ENCODE data around the gene MBOAT2.
"Not testable (repeated sequence)": the region's sequence is repeated elsewhere in the genome, so short reads cannot be mapped to it uniquely, and the experiment has no call there.

The MBOAT2 gene

DNA sequence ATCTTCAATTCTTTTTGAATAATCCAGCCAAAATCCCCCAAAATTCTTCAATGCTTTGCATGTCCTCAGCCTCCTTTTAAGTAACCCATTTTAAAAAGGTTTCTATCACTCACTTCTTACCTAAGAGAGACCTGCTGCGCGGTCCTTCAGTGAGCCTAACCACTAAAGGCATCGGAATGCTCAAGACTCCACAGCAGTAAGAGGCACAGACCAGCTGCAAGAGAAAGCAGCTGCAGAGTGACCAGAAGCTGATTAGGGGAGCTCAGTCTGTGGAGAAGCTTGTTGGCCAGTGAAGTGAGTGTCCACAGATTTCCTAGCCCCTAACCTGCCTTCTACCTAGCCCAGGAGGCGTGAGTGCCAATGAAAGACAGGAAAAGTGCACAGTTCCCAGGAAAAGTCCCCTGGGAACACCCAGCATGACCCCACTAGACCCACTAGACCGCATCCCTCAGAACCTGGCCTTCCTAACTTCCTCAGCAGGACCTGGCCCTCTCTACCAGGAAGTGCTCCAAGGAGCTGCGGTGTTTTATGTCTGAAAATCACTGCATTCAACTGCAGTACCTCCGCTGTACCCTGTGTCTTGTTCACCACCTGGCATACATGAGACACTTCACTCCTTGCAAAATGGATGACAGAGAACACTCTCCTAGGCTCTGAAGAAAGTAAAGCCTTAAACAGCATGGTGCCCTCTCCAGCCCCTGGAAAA is 10.1 kb downstream of the MBOAT2 start:
- no peak for DNase-seq (ENCODE audit: extremely low read depth in 1 of 2, low read depth in 1 of 2)

DNA sequence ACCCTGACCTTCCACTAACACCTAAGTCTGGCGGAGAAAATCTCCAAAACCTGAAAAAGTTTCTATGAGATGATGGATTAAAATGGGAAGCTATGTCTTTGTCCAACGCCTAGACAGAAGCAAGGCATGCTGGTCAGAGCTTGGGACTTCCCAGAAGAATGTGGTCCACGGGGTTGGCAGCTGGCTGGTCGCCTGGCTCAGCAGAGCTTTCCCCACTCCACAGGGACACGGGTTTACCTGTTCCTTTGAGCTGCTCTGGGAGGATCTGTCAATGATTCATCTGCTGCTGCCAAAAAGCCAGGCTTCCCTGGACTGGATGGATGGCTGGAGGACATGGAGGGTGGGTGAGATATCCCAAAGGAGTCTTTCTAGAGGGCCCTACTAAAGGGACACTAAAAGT is 10.8 kb downstream of the MBOAT2 start:
- no peak for DNase-seq (ENCODE audit: extremely low read depth in 1 of 2, low read depth in 1 of 2)

DNA sequence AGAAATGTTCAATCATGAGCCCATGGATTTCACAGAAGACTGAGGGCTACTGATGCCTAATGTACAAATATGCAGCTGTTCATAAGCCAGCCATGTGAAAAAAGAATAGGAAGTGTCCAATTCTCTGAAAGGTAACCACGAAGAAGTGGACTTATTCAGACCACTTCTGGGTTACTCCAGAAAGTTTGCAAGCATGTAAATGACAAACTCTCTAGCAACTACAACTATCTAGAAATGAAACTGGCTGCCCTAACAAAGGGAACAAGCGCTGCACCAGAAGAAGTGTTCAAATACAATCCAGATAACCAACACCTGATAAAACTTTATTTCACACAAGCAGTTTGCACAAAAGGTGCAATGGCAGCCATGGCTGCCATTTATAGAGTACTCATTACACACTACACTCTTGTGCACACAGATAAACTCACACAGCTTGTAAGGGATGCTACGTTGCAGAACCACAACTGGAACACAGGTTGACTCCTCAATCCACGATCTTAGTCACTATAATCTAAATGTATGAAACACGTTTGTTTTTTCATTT is 13.9 kb downstream of the MBOAT2 start:
- DNase-seq (ENCODE audit: extremely low read depth in 1 of 2, low read depth in 1 of 2): no peak

DNA sequence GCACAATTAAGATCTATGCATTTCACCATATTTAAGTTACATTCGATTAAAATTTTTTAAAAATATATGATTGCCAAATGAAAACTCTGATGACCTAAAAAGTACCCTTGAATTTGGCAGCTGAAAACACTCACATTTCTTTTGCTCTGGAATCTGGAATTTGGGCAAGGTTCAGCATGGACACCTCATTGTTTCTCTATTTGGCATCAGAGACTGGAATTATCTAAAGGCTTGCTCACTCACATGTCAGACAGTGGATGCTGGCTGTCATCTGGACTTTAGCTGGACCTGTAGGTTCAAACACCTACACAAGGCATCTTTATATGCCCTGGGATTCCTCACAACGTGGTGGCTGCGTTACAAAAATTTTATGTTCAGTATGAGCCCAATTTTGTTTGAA is 16.1 kb downstream of the MBOAT2 start:
- no peak for DNase-seq (ENCODE audit: extremely low read depth in 1 of 2, low read depth in 1 of 2)

DNA sequence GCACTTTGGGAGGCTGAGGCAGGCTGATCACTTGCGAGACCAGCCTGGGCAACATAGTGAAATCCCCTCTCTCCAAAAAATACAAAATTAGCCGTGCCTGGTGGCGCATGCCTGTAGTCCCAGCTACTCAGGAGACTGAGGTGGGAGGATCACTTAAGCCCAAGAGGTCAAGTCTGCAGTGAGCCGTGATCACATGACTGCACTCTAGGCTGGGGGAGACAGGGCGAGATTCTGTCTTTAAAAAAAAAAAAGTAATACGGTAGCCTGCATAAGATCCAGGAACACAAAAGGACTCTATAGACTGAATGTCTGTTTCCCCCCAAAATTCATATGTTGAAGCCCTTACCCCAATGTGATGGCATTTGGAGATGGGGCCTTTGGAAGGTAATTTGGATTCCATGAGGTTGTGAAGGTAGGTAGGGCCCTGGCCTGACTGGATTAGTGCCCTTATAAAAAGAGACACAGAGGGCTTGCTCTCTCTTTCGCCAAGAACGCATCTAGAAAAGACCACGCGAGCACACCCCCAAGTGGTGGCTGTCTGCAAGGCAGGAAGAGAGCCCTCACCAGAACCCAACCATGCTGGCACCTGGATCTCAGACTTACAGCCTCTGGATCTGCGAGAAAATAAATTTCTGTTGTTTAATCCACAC is 17.0 kb downstream of the MBOAT2 start:
- no peak for DNase-seq (ENCODE audit: extremely low read depth in 1 of 2, low read depth in 1 of 2)

DNA sequence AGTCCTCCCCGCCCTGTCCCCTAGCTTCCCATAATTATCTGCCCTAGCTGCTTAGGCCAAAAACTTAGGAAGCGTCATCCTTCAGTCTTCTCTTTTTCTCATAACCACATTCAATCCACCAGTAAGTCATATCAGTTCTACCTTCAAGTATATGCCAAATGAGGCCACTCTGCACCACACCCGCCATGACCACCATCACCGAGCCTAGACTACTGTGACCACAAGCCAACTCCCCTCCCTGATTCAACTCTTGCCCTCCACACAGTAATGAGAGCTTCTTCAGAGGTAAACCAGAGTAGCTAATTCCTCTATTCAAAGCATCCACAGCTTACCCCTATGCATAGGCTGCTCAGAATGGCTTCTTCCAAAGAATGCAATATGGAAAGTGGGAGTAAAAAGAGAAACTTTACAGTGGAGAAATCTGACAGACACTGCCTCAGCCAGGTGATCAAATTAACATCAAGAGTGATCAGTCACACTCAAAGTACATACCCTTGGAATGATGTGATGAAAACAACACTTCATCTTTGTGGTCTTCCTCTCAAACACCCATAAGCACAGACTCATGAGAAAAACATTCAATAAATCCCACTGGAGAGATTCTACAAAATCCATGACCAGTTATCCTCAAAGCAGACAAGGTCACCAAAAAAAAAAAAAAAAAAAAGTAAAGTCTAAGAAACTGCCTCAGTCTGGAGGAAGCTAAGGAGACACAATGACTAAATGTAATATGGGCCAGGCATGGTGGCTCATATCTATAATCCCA is 17.7 kb downstream of the MBOAT2 start:
- no peak for DNase-seq (ENCODE audit: extremely low read depth in 1 of 2, low read depth in 1 of 2)

DNA sequence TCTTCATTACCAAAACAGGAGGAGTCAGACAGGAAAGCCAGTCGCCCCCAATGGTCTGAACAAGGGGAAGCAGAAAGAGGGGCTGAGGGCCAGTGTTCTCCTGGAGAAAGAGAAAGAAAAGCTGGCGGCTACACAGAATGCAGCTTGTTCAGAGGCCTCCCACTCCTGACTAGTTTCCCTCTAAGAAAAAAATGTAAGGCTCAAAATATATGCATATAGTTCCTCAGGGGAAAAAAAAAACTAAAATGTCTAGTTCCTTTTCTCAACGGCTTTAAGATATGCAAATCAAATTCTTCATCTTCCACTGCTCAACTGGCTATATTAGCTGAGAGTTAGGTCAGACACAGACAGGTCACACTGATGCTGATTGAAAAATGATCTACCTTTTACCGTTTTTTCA is 18.6 kb downstream of the MBOAT2 start:
- DNase-seq (ENCODE audit: extremely low read depth in 1 of 2, low read depth in 1 of 2): no peak

DNA sequence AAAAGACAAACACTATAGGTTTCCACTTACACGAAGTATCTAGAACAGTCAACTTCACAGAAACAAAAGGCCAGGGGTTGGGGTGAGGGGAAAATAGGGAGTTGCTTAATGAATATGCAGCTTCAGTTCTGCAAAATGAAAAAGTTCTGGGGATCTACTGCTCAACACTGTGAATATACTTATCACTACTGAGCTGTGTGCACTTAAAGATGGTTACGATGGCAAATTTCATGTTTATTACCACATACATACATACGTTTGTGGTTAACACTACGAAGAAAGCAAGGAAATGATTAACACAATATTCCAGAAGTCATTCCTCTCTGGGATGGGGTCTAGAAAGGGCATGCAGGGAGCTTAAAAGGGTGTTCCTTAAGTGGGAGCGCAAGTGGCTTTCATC is 19.3 kb downstream of the MBOAT2 start:
- no peak for DNase-seq (ENCODE audit: extremely low read depth in 1 of 2, low read depth in 1 of 2)

DNA sequence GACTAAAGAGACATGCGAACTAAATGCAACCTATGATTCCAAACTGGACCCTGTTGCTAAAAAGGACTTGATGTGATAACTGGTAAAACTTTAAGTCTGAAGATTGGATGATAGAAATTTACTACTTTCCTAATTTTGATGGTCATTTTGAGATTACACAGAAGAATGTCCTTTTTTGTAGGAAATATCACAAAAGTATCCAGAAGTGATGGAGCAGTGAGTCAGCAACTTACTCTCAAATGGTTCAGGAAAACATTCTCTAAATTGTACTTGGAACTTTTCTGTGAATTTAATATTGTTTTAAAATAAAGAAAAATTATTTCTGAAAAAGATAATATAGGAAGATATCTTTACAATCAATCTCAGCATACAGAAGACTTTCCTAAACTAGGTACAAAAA is 19.9 kb downstream of the MBOAT2 start:
- no peak for DNase-seq (ENCODE audit: extremely low read depth in 1 of 2, low read depth in 1 of 2)

DNA sequence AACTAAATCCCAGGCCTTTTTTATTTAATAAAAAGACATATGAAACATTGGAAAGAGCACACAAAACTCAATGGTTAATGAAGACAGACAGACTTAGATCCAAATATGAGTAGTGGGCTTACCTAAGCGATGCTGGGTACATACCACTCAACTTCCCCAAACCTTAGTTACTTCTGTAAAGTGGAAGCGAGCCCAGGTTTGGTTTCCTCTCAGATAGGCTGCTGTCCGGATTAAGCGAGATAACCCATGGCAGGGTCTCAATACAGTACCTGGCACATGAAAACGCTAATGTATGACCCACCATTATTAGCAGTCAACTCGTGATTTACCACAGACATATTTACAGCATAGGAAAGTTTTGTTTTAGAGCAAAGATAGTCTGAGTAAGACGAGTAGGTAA is 21.6 kb downstream of the MBOAT2 start:
- no peak for DNase-seq (ENCODE audit: extremely low read depth in 1 of 2, low read depth in 1 of 2)

DNA sequence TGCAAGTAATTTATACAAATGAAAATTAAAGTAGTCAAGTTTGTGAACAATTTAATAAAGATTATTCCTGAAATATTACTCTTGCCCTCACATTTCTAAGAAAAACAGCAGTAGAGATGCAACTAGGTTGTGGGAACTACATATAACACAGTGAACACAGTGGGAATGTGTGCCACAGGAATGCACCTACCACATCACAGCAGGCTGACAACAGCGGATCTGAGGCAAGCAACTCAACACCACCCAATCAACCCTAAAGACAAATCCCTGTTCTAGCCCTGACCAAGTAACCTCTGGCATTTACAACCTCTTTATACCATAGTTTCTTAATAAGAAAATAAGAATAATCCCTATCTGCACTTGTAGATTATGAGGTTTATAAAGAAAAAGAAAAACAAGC is 23.4 kb downstream of the MBOAT2 start:
- DNase-seq (ENCODE audit: extremely low read depth in 1 of 2, low read depth in 1 of 2): no peak

DNA sequence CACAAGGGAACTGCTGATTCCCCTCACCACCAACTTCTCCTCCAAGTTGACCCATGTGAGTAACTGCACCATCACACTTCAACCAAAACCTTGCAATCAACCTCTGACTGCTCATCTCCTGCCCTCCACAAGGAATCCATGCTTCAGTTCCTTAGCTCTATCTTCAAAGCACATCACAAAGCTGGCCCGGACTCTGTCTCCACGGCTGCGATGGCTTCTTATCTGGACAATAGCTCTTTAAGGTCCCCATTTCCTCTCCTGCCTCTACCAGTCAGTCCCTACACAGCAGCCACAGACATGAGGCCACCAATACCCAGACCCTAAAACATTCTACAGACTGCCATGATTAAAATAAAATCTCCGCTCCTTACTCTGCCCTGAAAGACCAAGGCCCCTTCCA is 25.7 kb downstream of the MBOAT2 start:
- no peak for DNase-seq (ENCODE audit: extremely low read depth in 1 of 2, low read depth in 1 of 2)

DNA sequence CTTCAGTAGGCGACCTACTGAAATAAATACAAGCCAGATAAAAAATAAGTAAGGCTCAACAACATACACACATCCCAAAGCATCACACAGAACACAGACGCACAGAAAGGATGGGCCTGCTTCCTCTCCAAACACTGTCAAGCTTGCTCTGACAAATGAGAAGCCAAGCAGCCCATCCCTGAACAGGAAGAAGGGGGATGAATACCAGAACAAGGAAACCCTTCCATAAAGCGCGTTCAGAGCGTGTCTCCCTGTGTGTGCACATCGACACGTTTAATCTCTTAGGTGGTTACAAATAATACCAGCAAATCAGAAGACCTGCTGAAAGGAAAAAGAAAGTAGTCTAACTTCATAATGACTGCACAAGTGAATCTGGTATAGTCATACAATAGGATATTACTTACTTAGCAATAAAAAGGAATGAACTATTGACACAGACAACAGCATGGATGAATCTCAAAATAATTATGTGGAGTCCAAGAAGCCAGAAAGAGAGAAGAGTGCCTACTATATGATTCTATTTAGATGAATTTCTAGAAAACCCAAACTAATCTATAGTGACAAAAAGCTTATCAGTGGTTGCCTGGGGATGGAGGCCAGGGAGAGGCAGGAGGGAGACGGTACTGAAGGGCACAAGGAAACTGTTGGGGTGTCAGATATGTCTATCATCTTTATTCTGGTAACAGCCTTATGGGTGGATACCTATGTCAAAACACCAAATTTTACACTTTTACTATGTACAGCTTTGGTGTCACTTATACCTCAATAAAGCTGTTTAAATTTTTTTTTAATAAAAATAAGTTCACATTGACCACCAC is 26.8 kb downstream of the MBOAT2 start:
- no peak for DNase-seq (ENCODE audit: extremely low read depth in 1 of 2, low read depth in 1 of 2)

DNA sequence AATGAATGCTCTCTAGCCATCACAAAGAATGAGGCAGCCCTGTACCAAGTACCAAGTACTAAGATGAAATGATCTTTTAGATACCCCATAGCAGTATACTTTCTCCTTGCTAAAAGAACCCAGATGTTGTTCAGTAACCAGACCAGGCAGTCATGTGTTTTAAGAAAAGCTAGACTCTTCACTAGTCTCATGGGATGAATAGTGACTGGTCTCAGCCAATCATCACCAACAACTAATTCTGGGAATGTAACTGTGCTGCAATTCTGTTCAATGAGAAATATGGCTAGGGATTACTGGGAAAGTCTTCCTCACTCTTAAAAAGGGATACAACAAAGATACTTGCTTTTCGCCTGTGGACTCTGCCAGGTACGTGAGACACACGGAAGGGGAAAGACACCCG is 29.5 kb downstream of the MBOAT2 start:
- no peak for DNase-seq (ENCODE audit: extremely low read depth in 1 of 2, low read depth in 1 of 2)

DNA sequence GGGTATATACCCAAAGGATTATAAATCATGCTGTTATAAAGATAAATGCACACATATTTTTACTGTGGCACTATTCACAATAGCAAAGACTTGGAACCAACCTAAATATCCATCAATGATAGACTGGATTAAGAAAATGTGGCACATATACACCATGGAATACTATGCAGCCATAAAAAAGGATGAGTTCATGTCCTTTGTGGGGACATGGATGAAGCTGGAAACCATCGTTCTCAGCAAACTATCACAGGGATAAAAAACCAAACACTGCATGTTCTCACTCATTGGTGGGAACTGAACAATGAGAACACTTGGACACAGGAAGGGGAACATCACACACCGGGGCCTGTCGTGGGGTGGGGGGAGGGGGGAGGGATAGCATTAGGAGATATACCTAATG is 30.5 kb downstream of the MBOAT2 start:
- not testable (repeated sequence) for DNase-seq (ENCODE audit: extremely low read depth in 1 of 2, low read depth in 1 of 2)

DNA sequence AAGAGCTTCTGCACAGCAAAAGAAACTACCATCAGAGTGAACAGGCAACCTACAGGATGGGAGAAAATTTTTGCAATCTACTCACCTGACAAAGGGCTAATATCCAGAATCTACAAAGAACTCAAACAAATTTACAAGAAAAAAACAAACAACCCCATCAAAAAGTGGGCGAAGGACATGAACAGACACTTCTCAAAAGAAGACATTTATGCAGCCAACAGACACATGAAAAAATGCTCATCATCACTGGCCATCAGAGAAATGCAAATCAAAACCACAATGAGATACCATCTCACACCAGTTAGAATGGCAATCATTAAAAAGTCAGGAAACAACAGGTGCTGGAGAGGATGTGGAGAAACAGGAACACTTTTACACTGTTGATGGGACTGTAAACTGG is 30.9 kb downstream of the MBOAT2 start:
- DNase-seq (ENCODE audit: extremely low read depth in 1 of 2, low read depth in 1 of 2): not testable (repeated sequence)

DNA sequence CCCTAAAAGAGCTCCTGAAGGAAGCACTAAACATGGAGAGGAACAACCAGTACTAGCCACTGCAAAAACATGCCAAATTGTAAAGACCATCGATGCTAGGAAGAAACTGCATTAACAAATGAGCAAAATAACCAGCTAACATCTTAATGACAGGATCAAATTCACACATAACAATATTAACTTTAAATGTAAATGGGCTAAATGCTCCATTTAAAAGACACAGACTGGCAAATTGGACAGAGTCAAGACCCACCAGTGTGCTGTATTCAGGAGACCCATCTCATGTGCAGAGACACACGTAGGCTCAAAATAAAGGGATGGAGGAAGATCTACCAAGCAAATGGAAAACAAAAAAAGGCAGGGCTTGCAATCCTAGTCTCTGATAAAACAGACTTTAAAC is 34.1 kb downstream of the MBOAT2 start:
- not testable (repeated sequence) for DNase-seq (ENCODE audit: extremely low read depth in 1 of 2, low read depth in 1 of 2)

DNA sequence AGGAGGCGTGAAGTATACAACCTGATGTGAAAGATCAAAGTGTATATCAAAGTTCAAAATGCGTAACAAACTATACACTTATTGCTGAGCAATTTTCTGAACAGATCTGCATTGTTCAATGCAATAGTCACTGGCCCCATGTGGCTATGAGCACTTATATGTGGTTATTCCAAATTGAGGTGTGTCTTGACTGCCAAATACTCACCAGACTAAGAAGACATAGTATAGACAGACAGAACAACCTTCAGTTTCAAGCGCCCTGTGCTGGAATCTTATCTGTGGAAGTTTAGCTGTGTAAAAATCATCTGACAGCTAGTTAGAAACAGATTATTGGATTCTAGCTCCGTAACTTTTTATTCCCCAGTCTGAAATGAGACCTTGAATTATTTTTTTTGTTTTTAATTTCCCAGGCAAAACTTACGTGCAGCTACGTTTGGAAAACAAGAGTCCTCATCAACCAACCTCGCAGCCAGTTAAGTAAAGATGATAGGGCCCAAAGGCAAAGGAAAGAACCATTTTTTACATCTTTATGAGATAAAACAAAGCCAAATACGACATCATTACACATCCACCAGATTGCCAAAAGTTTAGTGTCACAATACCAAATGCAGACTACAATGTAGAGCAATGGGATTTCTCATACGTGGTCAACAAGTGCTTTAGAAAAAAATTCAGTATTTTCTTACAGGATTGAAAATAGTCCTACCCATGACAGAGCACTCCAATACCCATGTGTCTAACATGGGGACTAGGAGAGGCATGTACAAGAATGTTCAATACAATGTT is 37.2 kb downstream of the MBOAT2 start:
- DNase-seq (ENCODE audit: extremely low read depth in 1 of 2, low read depth in 1 of 2): no peak

DNA sequence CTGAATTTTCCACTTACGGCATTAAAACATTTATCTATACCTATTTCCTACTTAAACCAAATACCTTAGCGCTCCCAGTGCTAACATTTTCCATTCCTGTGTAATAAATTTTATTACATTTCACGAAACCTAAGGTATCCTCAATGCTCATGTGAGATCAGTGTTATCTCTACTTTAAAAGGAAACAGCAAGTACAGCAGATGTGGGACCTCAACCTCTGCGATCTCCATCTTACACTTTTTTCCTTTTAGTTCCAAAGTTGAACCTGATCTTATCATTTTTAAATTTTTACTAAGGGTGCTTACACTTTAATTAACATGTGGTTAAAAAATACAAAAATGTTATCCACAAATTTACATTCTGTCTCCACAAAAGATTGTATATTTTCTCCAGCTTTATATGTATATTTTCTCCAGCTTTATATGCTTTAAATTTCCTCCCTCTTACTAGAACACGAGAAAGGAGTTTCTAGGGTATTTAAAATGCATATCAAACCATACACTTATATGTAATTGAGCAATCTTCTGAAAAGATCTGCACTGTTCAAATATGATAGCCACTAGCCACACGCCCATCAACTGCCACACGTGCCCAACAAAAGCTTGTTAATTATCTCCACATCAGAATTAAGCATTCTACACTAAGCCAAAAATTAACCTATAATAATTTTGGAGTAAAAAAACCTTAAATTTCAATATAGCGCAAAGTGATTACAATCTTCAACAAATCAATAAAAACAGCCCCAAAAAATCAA is 38.1 kb downstream of the MBOAT2 start:
- no peak for DNase-seq (ENCODE audit: extremely low read depth in 1 of 2, low read depth in 1 of 2)

All from stimulated activated CD8-positive, alpha-beta memory T cell treated with anti-CD3 and anti-CD28 coated beads, Interleukin-7, amount 100 ng/mL, for 48 hours (primary cell).